Measurements from ENCODE around the gene TUBB. TPM values are rescaled to one million over a fixed set of nuclear protein-coding genes. Genes with fewer than 3 reads are reported as not detected.

TUBB gene
- total RNA-seq, 4 donors from 2014 or later: 151 to 351 (median 255) TPM

- H3K4me3 ChIP-seq: no peak overlapping the region
- no peak for TF ChIP-seq POLR2A (IDR thresholded peaks at IDR 0.05)
- TF ChIP-seq, protein P1, sequence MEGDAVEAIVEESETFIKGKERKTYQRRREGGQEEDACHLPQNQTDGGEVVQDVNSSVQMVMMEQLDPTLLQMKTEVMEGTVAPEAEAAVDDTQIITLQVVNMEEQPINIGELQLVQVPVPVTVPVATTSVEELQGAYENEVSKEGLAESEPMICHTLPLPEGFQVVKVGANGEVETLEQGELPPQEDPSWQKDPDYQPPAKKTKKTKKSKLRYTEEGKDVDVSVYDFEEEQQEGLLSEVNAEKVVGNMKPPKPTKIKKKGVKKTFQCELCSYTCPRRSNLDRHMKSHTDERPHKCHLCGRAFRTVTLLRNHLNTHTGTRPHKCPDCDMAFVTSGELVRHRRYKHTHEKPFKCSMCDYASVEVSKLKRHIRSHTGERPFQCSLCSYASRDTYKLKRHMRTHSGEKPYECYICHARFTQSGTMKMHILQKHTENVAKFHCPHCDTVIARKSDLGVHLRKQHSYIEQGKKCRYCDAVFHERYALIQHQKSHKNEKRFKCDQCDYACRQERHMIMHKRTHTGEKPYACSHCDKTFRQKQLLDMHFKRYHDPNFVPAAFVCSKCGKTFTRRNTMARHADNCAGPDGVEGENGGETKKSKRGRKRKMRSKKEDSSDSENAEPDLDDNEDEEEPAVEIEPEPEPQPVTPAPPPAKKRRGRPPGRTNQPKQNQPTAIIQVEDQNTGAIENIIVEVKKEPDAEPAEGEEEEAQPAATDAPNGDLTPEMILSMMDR (IDR thresholded peaks at IDR 0.05): no peak
- no peaks in the 10 kb centered on the region for H3K9me3 ChIP-seq
- peaks cover 0 to 12% (median 0%) of the 10 kb centered on the region in 3 donors for H3K4me1 ChIP-seq
- H3K36me3 ChIP-seq: peaks cover 0 to 97% (median 17%) of the 10 kb centered on the region in 3 donors
- H3K27ac ChIP-seq: no peak overlapping the region
- no peak for DNase-seq
- intact Hi-C loops (cut with DNase I): no loop called here
- no peaks in the 10 kb centered on the region for H3K27me3 ChIP-seq
- 68 to 77% methylated on average over 5 of the region's 6 CpGs for WGBS, 2 donors
Measured at GRCh38 chr6:30707281-30707850, 12.8 kb upstream of the TUBB start.

DNA sequence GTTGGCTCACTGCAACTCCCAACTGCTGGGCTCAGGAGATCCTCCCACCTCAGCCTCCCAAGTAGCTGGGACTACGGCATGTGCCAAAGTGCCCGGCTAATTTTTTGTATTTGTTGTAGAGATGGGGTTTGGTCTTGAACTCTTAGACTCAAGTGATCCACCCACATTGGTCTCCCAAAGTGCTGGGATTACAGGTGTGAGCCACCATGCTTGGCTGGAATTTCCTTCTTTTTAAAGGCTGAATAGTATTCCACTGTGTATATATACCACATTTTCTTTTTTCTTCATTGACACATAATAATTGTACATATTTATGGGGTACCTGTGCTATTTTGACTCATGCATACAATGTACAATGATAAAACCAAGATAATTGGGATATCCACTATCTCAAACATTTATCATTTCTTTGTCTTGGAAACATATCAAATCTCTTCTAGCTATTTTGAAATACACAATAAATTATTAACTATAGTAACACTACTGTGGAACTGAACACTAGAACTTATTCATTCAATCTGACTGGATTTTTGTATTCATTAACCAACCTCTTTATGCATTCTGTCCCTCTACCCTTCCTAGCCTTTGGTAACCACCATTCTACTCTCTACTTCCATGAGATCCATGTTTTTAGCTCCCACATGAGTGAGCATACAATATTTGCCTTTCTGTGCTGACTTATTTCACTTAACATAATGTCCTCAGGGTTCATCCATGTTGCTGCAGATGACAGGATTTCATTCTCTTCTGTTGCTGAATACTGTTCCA, 10.9 kb upstream of the TUBB start:
- peaks cover 0 to 97% (median 18%) of the 10 kb centered on the region in 3 donors for H3K36me3 ChIP-seq
- DNase-seq: no peak
- no peaks in the 10 kb centered on the region for H3K27me3 ChIP-seq
- no peak overlapping the region for H3K27ac ChIP-seq
- H3K4me1 ChIP-seq: peaks cover 0 to 20% (median 0%) of the 10 kb centered on the region in 3 donors
- no peaks in the 10 kb centered on the region for H3K9me3 ChIP-seq
- intact Hi-C loops (cut with DNase I): no loop called here
- H3K4me3 ChIP-seq: no peak overlapping the region
- TF ChIP-seq, protein P1 (IDR thresholded peaks at IDR 0.05): no peak
- no peak for TF ChIP-seq POLR2A (IDR thresholded peaks at IDR 0.05)
- 85 to 96% methylated on average over 2 of the region's 2 CpGs for WGBS, 2 donors

GRCh38 chr6:30711758-30712380, 8.3 kb upstream of the TUBB start:
- peaks cover 0 to 81% (median 18%) of the 10 kb centered on the region in 3 donors for H3K36me3 ChIP-seq
- no peaks in the 10 kb centered on the region for H3K9me3 ChIP-seq
- peaks cover 7 to 31% (median 9%) of the 10 kb centered on the region in 3 donors for H3K4me1 ChIP-seq
- no peak for DNase-seq
- 50 to 73% methylated on average over 1 of the region's 1 CpG for WGBS, 2 donors
- no peak overlapping the region for H3K4me3 ChIP-seq
- no peak overlapping the region for H3K27ac ChIP-seq
- H3K27me3 ChIP-seq: no peaks in the 10 kb centered on the region
- intact Hi-C loops (cut with DNase I): no loop called here
- TF ChIP-seq POLR2A (IDR thresholded peaks at IDR 0.05): no peak
- TF ChIP-seq, protein P1 (IDR thresholded peaks at IDR 0.05): no peak

DNA sequence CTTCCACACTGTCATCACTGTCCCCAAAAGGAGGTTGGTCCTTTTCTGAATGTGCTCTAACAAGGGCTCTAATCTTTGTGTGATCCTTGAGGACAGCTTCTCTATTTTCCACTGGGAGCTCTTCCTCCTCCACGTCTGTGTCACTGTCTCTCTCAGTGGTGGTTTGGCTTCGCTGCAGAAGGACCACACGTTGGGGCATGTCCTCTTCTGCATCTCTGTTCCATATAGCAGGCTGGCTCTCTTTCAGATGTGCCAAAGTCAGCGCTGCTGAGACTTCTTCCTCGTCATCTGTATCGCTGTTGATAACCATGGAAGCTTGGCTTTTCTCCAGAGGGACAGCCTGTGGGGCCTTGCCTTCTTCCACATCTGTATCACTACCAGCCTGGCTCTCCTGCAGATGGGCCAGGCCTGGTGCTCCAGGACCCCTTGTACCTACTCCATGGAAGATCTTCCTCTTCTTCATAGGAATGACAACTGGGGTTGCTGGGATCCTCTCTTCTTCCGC, 7.7 kb upstream of the TUBB start:
- Histone ChIP-seq H3K36me3 (peaks cover 0 to 75% (median 18%) of the 10 kb centered on the region in 3 donors), H3K27ac (peak overlapping the region in 1 of 4 donors; percentile 17), H3K9me3 (no peaks in the 10 kb centered on the region), H3K27me3 (no peaks in the 10 kb centered on the region), H3K4me3 (no peak overlapping the region), H3K4me1 (peaks cover 7 to 26% (median 9%) of the 10 kb centered on the region in 3 donors)
- TF ChIP-seq, protein P1 (IDR thresholded peaks at IDR 0.05): no peak
- no peak for DNase-seq
- WGBS, 2 donors: 42 to 71% methylated on average over 7 of the region's 7 CpGs
- intact Hi-C loops (cut with DNase I): no loop called here

DNA sequence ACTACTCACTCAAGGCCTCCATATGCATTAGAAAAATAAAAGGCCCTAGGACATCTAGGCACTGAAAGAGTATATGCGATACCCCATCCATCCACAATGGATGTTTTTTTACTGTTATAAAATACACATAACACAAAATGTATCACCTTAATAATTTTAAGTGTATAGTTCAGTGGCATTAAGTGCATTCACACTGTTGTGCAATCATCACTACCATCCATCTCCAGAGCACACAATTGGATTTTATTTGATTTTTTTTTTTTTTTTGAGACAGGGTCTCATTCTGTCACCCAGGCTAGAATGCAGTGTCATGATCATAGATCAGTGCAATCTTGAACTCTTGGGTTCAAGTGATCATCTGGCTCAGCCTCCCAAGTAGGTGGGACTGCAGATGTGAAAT, 5.9 kb upstream of the TUBB start:
- Histone ChIP-seq H3K27me3 (no peaks in the 10 kb centered on the region), H3K9me3 (no peaks in the 10 kb centered on the region), H3K36me3 (peaks cover 0 to 59% (median 15%) of the 10 kb centered on the region in 3 donors), H3K27ac (no peak overlapping the region), H3K4me3 (no peak overlapping the region), H3K4me1 (peaks cover 16 to 42% (median 24%) of the 10 kb centered on the region in 3 donors)
- no peak for DNase-seq
- 95 to 100% methylated on average over 1 of the region's 1 CpG for WGBS, 2 donors
- intact Hi-C loops (cut with DNase I): no loop called here
- TF ChIP-seq, protein P1 (IDR thresholded peaks at IDR 0.05): no peak
- TF ChIP-seq POLR2A (IDR thresholded peaks at IDR 0.05): no peak

Measured in esophagus squamous epithelium (tissue), 5 donors.